AG04449 (cell line): ENCODE data around the gene PCF11.

Experiments
- CTCF ChIA-PET: fragments of 350-600 bp; formaldehyde crosslinking; extraction: SDS; loops from one replicate; lab custom pipeline; 2021; ENCODE audit warnings: antibody characterized with exemption; lab: Yijun Ruan, JAX
- POLR2A ChIA-PET: fragments of 400-600, 350-600 bp; formaldehyde crosslinking; extraction: SDS; loops from one replicate; lab custom pipeline; 2020; ENCODE audit warnings: antibody characterized with exemption, inconsistent platforms; lab: Yijun Ruan, JAX
- DNase-seq: peaks from one replicate; pipeline ENCODE4 v3.0.0-alpha.2; 2010; ENCODE audit warnings: low read depth, low spot score
- H3K4me3 ChIP-seq: 2 replicates; pipeline ENCODE4 v1.5.1; 2011; ENCODE audit warnings: low read depth, mild to moderate bottlenecking, control low read depth, low read length
- CTCF ChIP-seq: IDR thresholded peaks from one replicate; pipeline ENCODE4 v1.5.1; 2011; ENCODE audit warnings: mild to moderate bottlenecking, moderate library complexity, low read length, control low read depth, inconsistent platforms; ENCODE audit not compliant: insufficient read depth; ENCODE audit errors: missing control alignments

The PCF11 gene

GRCh38 chr11:83156996-83157593 lies at the start of gene PCF11:
PCF11 (plus strand) TSS chr11:83157131; CDS start chr11:83157440, 309 bp downstream.
- CTCF ChIA-PET = interaction anchor here (0.9 kb wide), 1 partner anchor 20 kb away, joined by 3 read pairs; no protein-coding TSS in a partner anchor
- peak within 1 kb of the TSS; percentile 84 for H3K4me3 ChIP-seq
- POLR2A ChIA-PET = interaction anchor here (0.9 to 2.5 kb wide), 10 partner anchors 9 to 256 kb away, joined by 3 to 18 read pairs (median 5); partner anchors contain the start of genes DDIAS, PRCP and RAB30
- no peak for DNase-seq
- no peak for TF ChIP-seq CTCF

- POLR2A ChIA-PET = no interaction called here
- TF ChIP-seq CTCF = no peak
- no peak for DNase-seq
- CTCF ChIA-PET = no interaction called here
- no peak overlapping the region for H3K4me3 ChIP-seq
Measured at GRCh38 chr11:83112886-83113285, 44.0 kb upstream of the PCF11 start.

- ChIA-PET CTCF (no interaction called here), POLR2A (no interaction called here)
- TF ChIP-seq CTCF = no peak
- H3K4me3 ChIP-seq = no peak overlapping the region
- no peak for DNase-seq
Measured at GRCh38 chr11:83115026-83115425, 41.9 kb upstream of the PCF11 start.

- no peak for DNase-seq
- CTCF ChIA-PET = no interaction called here
- POLR2A ChIA-PET = no interaction called here
Measured at GRCh38 chr11:83115551-83115950, 41.4 kb upstream of the PCF11 start.

GRCh38 chr11:83116015-83116641 lies 40.8 kb upstream of the PCF11 start:
- POLR2A ChIA-PET = no interaction called here
- no peak for TF ChIP-seq CTCF
- no peak overlapping the region for H3K4me3 ChIP-seq
- CTCF ChIA-PET = no interaction called here
- no peak for DNase-seq

More at GRCh38 chr11:83115551-83115950, 41.4 kb upstream of the PCF11 start:
- no peak for TF ChIP-seq CTCF
- H3K4me3 ChIP-seq = no peak overlapping the region

GRCh38 chr11:83118814-83119213 lies 38.1 kb upstream of the PCF11 start:
- no peak for DNase-seq
- no peak for TF ChIP-seq CTCF
- ChIA-PET POLR2A (no interaction called here), CTCF (interaction anchor here (1.2 kb wide), 1 partner anchor 11 kb away, joined by 3 read pairs; no protein-coding TSS in a partner anchor)
- H3K4me3 ChIP-seq = no peak overlapping the region
